Ascending aorta (tissue), 2 donors: ENCODE results near the gene RGS13. TPM values are rescaled to one million over a fixed set of nuclear protein-coding genes. Genes with fewer than 3 reads are reported as not detected.

ENCODE experiments used
- DNase-seq, 2 donors: peaks; one replicate each; pipeline ENCODE4 v3.0.0-alpha.2; 2019; ENCODE audit warnings: low spot score in 2 of 2
- H3K27ac ChIP-seq, 2 donors: fragments of 200-600 bp; sonication (generic); one replicate each; pipeline ENCODE4 v1.5.1; 2016 to 2017; ENCODE audit warnings: mild to moderate bottlenecking in 1 of 2
- H3K27me3 ChIP-seq: fragments of 200-600 bp; sonication (generic); one replicate; pipeline ENCODE4 v1.5.1; 2017
- H3K36me3 ChIP-seq, 2 donors: fragments of 200-600 bp; sonication (generic); one replicate each; pipeline ENCODE4 v1.5.1; 2016
- H3K4me1 ChIP-seq, 2 donors: fragments of 200-600 bp; sonication (generic); one replicate each; pipeline ENCODE4 v1.5.1; 2016 to 2017; ENCODE audit warnings: mild to moderate bottlenecking in 1 of 2
- H3K4me3 ChIP-seq, 2 donors: fragments of 200-600 bp; sonication (generic); one replicate each; pipeline ENCODE4 v1.5.1; 2016 to 2017; ENCODE audit warnings: mild to moderate bottlenecking in 1 of 2
- H3K9me3 ChIP-seq, 2 donors: fragments of 200-600 bp; sonication (generic); one replicate each; pipeline ENCODE4 v1.5.1; 2016
- CTCF ChIP-seq, 3 experiments: fragments of 200-600 bp in 2 of 3; fragments of 450-650 bp in 1 of 3; sonication (generic) in 2 of 3; IDR thresholded peaks; one replicate each; pipeline ENCODE4 v1.5.1; 2016 to 2019; ENCODE audit warnings: antibody characterized with exemption in 3 of 3, mild to moderate bottlenecking in 1 of 3, moderate library complexity in 1 of 3
- intact Hi-C: fragments of 100-400 bp; cut with DNase I; formaldehyde crosslinking; loops from one replicate; pipeline ENCODE4 v1.15.1; 2023
- total RNA-seq: library from RNA; depleted of rRNA; stranded (reverse); fragments of >200 nt; gene quantifications from one replicate; pipeline ENCODE4 v1.1.0, GENCODE V29; 2016

The RGS13 gene
- not detected for total RNA-seq

- no peak for DNase-seq
- H3K27me3 ChIP-seq = no peaks in the 10 kb centered on the region
- H3K4me1 ChIP-seq = no peaks in the 10 kb centered on the region
- no peaks in the 10 kb centered on the region for H3K9me3 ChIP-seq
- no peak for TF ChIP-seq CTCF (IDR thresholded peaks at IDR 0.05)
- H3K27ac ChIP-seq = no peak within 1 kb of the TSS
- intact Hi-C loops = no loop called here
- no peaks in the 10 kb centered on the region for H3K36me3 ChIP-seq
- no peak within 1 kb of the TSS for H3K4me3 ChIP-seq
Measured at GRCh38 chr1:192635939-192636338, at the start of gene RGS13. Gene RGS13, plus strand, starts transcription at chr1:192636147. Its CDS starts 8,188 bp downstream, at chr1:192644335.

GRCh38 chr1:192587386-192588266, 48.3 kb upstream of the RGS13 start:
- no peaks in the 10 kb centered on the region for H3K27me3 ChIP-seq
- intact Hi-C loops = no loop called here
- H3K27ac ChIP-seq = no peak overlapping the region
- no peaks in the 10 kb centered on the region for H3K4me1 ChIP-seq
- H3K9me3 ChIP-seq = no peaks in the 10 kb centered on the region
- no peak for TF ChIP-seq CTCF (IDR thresholded peaks at IDR 0.05)
- DNase-seq = no peak
- no peak overlapping the region for H3K4me3 ChIP-seq
- H3K36me3 ChIP-seq = no peaks in the 10 kb centered on the region

- Histone ChIP-seq H3K36me3 (no peaks in the 10 kb centered on the region), H3K27me3 (no peaks in the 10 kb centered on the region), H3K4me1 (no peaks in the 10 kb centered on the region), H3K27ac (no peak overlapping the region), H3K4me3 (no peak overlapping the region), H3K9me3 (no peaks in the 10 kb centered on the region)
- intact Hi-C loops = no loop called here
- no peak for DNase-seq
- TF ChIP-seq CTCF (IDR thresholded peaks at IDR 0.05) = no peak
Measured at GRCh38 chr1:192588546-192588945, 47.4 kb upstream of the RGS13 start.

- Histone ChIP-seq H3K27me3 (no peaks in the 10 kb centered on the region), H3K36me3 (no peaks in the 10 kb centered on the region), H3K4me3 (no peak overlapping the region), H3K4me1 (no peaks in the 10 kb centered on the region), H3K9me3 (no peaks in the 10 kb centered on the region), H3K27ac (no peak overlapping the region)
- no peak for DNase-seq
- intact Hi-C loops = no loop called here
- no peak for TF ChIP-seq CTCF (IDR thresholded peaks at IDR 0.05)
Measured at GRCh38 chr1:192589813-192590212, 46.1 kb upstream of the RGS13 start.

- Histone ChIP-seq H3K4me3 (no peak overlapping the region), H3K27me3 (no peaks in the 10 kb centered on the region), H3K27ac (no peak overlapping the region), H3K9me3 (no peaks in the 10 kb centered on the region), H3K36me3 (no peaks in the 10 kb centered on the region), H3K4me1 (no peaks in the 10 kb centered on the region)
- no peak for DNase-seq
- intact Hi-C loops = no loop called here
- TF ChIP-seq CTCF (IDR thresholded peaks at IDR 0.05) = no peak
Measured at GRCh38 chr1:192592517-192592916, 43.4 kb upstream of the RGS13 start.
